GM19043 (cell line): Measurements from ENCODE around the gene ZNF81.
"Not testable (repeated sequence)": the region's sequence is repeated elsewhere in the genome, so short reads cannot be mapped to it uniquely, and the experiment has no call there.

Experiments
- ATAC-seq: cut with Tn5 transposase; IDR thresholded peaks from one replicate; pipeline ENCODE4 v1.9.1; 2021; ENCODE audit warnings: low read depth; ENCODE audit not compliant: unreplicated experiment

ZNF81 gene

GRCh38 chrX:47843363-47843762 is 6.7 kb downstream of the ZNF81 start:
- ATAC-seq: no peak

GRCh38 chrX:47844117-47844516 is 7.4 kb downstream of the ZNF81 start:
- no peak for ATAC-seq

GRCh38 chrX:47846040-47846439 is 9.3 kb downstream of the ZNF81 start:
- ATAC-seq: no peak

GRCh38 chrX:47849778-47850177 is 13.1 kb downstream of the ZNF81 start:
- no peak for ATAC-seq

- not testable (repeated sequence) for ATAC-seq
Measured at GRCh38 chrX:47850389-47850788, 13.7 kb downstream of the ZNF81 start.

- no peak for ATAC-seq
Measured at GRCh38 chrX:47850901-47851300, 14.2 kb downstream of the ZNF81 start.

- ATAC-seq: no peak
Measured at GRCh38 chrX:47854474-47854873, 17.8 kb downstream of the ZNF81 start.

- no peak for ATAC-seq
Measured at GRCh38 chrX:47859686-47860085, 23.0 kb downstream of the ZNF81 start.

- no peak for ATAC-seq
Measured at GRCh38 chrX:47862680-47863079, 26.0 kb downstream of the ZNF81 start.

- ATAC-seq: no peak
Measured at GRCh38 chrX:47863187-47863586, 26.5 kb downstream of the ZNF81 start.

- ATAC-seq: no peak
Measured at GRCh38 chrX:47864300-47864699, 27.6 kb downstream of the ZNF81 start.

GRCh38 chrX:47864785-47865184 is 28.1 kb downstream of the ZNF81 start:
- ATAC-seq: no peak

- no peak for ATAC-seq
Measured at GRCh38 chrX:47873123-47873522, 36.4 kb downstream of the ZNF81 start.

GRCh38 chrX:47877327-47877726 is 40.6 kb downstream of the ZNF81 start:
- no peak for ATAC-seq

- no peak for ATAC-seq
Measured at GRCh38 chrX:47878198-47878597, 41.5 kb downstream of the ZNF81 start.

GRCh38 chrX:47879463-47879862 is 42.8 kb downstream of the ZNF81 start:
- ATAC-seq: no peak

- no peak for ATAC-seq
Measured at GRCh38 chrX:47880927-47881326, 44.2 kb downstream of the ZNF81 start.

- ATAC-seq: no peak
Measured at GRCh38 chrX:47885501-47885900, 48.8 kb downstream of the ZNF81 start.

- ATAC-seq: no peak
Measured at GRCh38 chrX:47898024-47898423, 61.3 kb downstream of the ZNF81 start.

- ATAC-seq: no peak
Measured at GRCh38 chrX:47900833-47901232, 64.1 kb downstream of the ZNF81 start.

GRCh38 chrX:47902161-47902560 is 65.5 kb downstream of the ZNF81 start:
- ATAC-seq: no peak

GRCh38 chrX:47915886-47916493 is 79.3 kb downstream of the ZNF81 start:
- ATAC-seq: no peak

GRCh38 chrX:47918274-47918673 is 81.6 kb downstream of the ZNF81 start:
- no peak for ATAC-seq
